Uterus (tissue), 2 donors: ENCODE data around the gene CADPS2.

ENCODE experiments used
- CTCF ChIP-seq, 4 experiments: fragments of 200-600 bp in 2 of 4; fragments of 450-650 bp in 2 of 4; sonication (generic) in 2 of 4; IDR thresholded peaks; one replicate each; pipeline ENCODE4 v1.5.1; 2016 to 2019; ENCODE audit warnings: antibody characterized with exemption in 4 of 4, mild to moderate bottlenecking in 2 of 4, moderate library complexity in 1 of 4
- POLR2A ChIP-seq, 2 donors: fragments of 450-650 bp; IDR thresholded peaks; one replicate each; pipeline ENCODE4 v1.6.1; 2016; ENCODE audit warnings: antibody characterized with exemption in 2 of 2, mild to moderate bottlenecking in 1 of 2, moderate library complexity in 1 of 2

- TF ChIP-seq POLR2A (IDR thresholded peaks at IDR 0.05) (no peak), CTCF (IDR thresholded peaks at IDR 0.05) (no peak)
These were observed 121.4 kb downstream of the CADPS2 start for GRCh38 chr7:122764902-122765301.
